HEK293 (cell line): ENCODE measurements around the gene DNAJC2.
"Not testable (repeated sequence)": the region's sequence is repeated elsewhere in the genome, so short reads cannot be mapped to it uniquely, and the experiment has no call there.

Experiments
- CTCF ChIA-PET: fragments of 350-600 bp; formaldehyde crosslinking; extraction: SDS; loops from one replicate; lab custom pipeline; 2021; ENCODE audit warnings: antibody characterized with exemption; lab: Yijun Ruan, JAX
- POLR2A ChIA-PET: fragments of 300-600 bp; formaldehyde crosslinking; extraction: SDS; loops from one replicate; lab custom pipeline; 2020; ENCODE audit warnings: antibody characterized with exemption, inconsistent platforms; lab: Yijun Ruan, JAX
- H3K27ac ChIP-seq: fragments of 200-500 bp; sonication (Bioruptor generic); 2 replicates; pipeline ENCODE4 v1.5.1; 2014; ENCODE audit warnings: low read depth, low read length, control low read depth, inconsistent platforms; ENCODE audit errors: extremely low read depth
- H3K36me3 ChIP-seq, 2 experiments: fragments of 200-500 bp in 1 of 2; sonication (Bioruptor generic) in 1 of 2; 1 replicate in 1 of 2; 2 replicates in 1 of 2; pipeline ENCODE4 v1.5.1; 2014 to 2017; ENCODE audit warnings: inconsistent platforms in 2 of 2, low read length in 2 of 2; ENCODE audit not compliant: control insufficient read depth in 2 of 2, insufficient read depth in 1 of 2
- H3K4me1 ChIP-seq: fragments of 200-500 bp; sonication (Bioruptor generic); 2 replicates; pipeline ENCODE4 v1.5.1; 2014; ENCODE audit warnings: mild to moderate bottlenecking, low read length, inconsistent platforms; ENCODE audit not compliant: control insufficient read depth, insufficient read depth
- H3K4me3 ChIP-seq: 2 replicates; pipeline ENCODE4 v1.5.1; 2011; ENCODE audit warnings: low read depth, mild to moderate bottlenecking, control low read depth, low read length, moderate library complexity
- H3K9me3 ChIP-seq: fragments of 200-500 bp; sonication (Bioruptor generic); 2 replicates; pipeline ENCODE4 v1.5.1; 2014; ENCODE audit warnings: low read depth, low read length, inconsistent platforms; ENCODE audit not compliant: control insufficient read depth, insufficient read depth
- HOXC10 ChIP-seq: sonication (generic); formaldehyde crosslinking; IDR thresholded peaks from 2 replicates; pipeline ENCODE4 v1.8.1; 2023; ENCODE audit warnings: mild to moderate bottlenecking, missing genetic modification reagents
- KLF16 ChIP-seq: fragments of 450-650 bp; formaldehyde crosslinking; IDR thresholded peaks from 2 replicates; pipeline ENCODE4 v1.5.1; 2017; ENCODE audit warnings: missing biosample characterization, missing genetic modification characterization
- PRDM1 ChIP-seq: fragments of 450-650 bp; formaldehyde crosslinking; IDR thresholded peaks from 2 replicates; pipeline ENCODE4; 2016; ENCODE audit warnings: missing biosample characterization, missing genetic modification characterization
- SCRT2 ChIP-seq: fragments of 450-650 bp; formaldehyde crosslinking; IDR thresholded peaks from 2 replicates; pipeline ENCODE4 v1.5.1; 2016; ENCODE audit warnings: missing biosample characterization, missing genetic modification characterization
- ZBTB20 ChIP-seq: fragments of 450-650 bp; formaldehyde crosslinking; IDR thresholded peaks from 2 replicates; pipeline ENCODE4 v1.5.1; 2016; ENCODE audit warnings: missing biosample characterization, missing genetic modification characterization
- ZEB2 ChIP-seq: fragments of 450-650 bp; formaldehyde crosslinking; IDR thresholded peaks from 2 replicates; pipeline ENCODE4 v1.5.1; 2016; ENCODE audit warnings: missing biosample characterization, missing genetic modification characterization
- ZNF112 ChIP-seq: fragments of 450-650 bp; formaldehyde crosslinking; IDR thresholded peaks from 2 replicates; pipeline ENCODE4 v1.5.0; 2017; ENCODE audit warnings: missing biosample characterization, missing genetic modification characterization
- ZNF114 ChIP-seq: fragments of 450-650 bp; formaldehyde crosslinking; IDR thresholded peaks from 2 replicates; pipeline ENCODE4 v1.5.0; 2017; ENCODE audit warnings: missing biosample characterization, missing genetic modification characterization
- ZNF132 ChIP-seq: fragments of 450-650 bp; formaldehyde crosslinking; IDR thresholded peaks from 2 replicates; pipeline ENCODE4 v1.5.1; 2017; ENCODE audit warnings: missing biosample characterization, missing genetic modification characterization, borderline replicate concordance
- ZNF302 ChIP-seq: fragments of 450-650 bp; formaldehyde crosslinking; IDR thresholded peaks from 2 replicates; pipeline ENCODE4 v1.5.1; 2016; ENCODE audit warnings: missing biosample characterization, missing genetic modification characterization, low read depth
- ZNF350 ChIP-seq: fragments of 450-650 bp; formaldehyde crosslinking; IDR thresholded peaks from 2 replicates; pipeline ENCODE4 v1.5.0; 2017; ENCODE audit warnings: missing biosample characterization, mild to moderate bottlenecking, missing genetic modification characterization
- ZNF501 ChIP-seq: fragments of 450-650 bp; formaldehyde crosslinking; IDR thresholded peaks from 2 replicates; pipeline ENCODE4 v1.5.1; 2016; ENCODE audit warnings: missing biosample characterization, missing genetic modification characterization
- ZNF560 ChIP-seq: fragments of 450-650 bp; formaldehyde crosslinking; IDR thresholded peaks from 2 replicates; pipeline ENCODE4 v1.5.1; 2017; ENCODE audit warnings: missing biosample characterization, missing genetic modification characterization, borderline replicate concordance
- ZNF600 ChIP-seq: fragments of 450-650 bp; formaldehyde crosslinking; IDR thresholded peaks from 2 replicates; pipeline ENCODE4 v1.5.1; 2016; ENCODE audit warnings: missing biosample characterization, missing genetic modification characterization
- ZNF624 ChIP-seq: fragments of 450-650 bp; formaldehyde crosslinking; IDR thresholded peaks from 2 replicates; pipeline ENCODE4 v1.5.1; 2017; ENCODE audit warnings: missing biosample characterization, missing genetic modification characterization
- ZNF664 ChIP-seq: fragments of 450-650 bp; formaldehyde crosslinking; IDR thresholded peaks from 2 replicates; pipeline ENCODE4 v1.5.1; 2016; ENCODE audit warnings: missing biosample characterization, missing genetic modification characterization
- ZSCAN23 ChIP-seq: fragments of 450-650 bp; formaldehyde crosslinking; IDR thresholded peaks from 2 replicates; pipeline ENCODE4 v1.5.1; 2016; ENCODE audit warnings: missing biosample characterization, missing genetic modification characterization
- TF ChIP-seq, protein P1 (sequence below): fragments of 450-650 bp; formaldehyde crosslinking; IDR thresholded peaks from 2 replicates; pipeline ENCODE4 v1.5.1; 2016; ENCODE audit warnings: missing biosample characterization, missing genetic modification characterization
- TF ChIP-seq, protein P2 (sequence below): fragments of 450-650 bp; formaldehyde crosslinking; IDR thresholded peaks from 2 replicates; pipeline ENCODE4 v1.5.1; 2016; ENCODE audit warnings: missing biosample characterization, missing genetic modification characterization, low read depth

The DNAJC2 gene

DNA sequence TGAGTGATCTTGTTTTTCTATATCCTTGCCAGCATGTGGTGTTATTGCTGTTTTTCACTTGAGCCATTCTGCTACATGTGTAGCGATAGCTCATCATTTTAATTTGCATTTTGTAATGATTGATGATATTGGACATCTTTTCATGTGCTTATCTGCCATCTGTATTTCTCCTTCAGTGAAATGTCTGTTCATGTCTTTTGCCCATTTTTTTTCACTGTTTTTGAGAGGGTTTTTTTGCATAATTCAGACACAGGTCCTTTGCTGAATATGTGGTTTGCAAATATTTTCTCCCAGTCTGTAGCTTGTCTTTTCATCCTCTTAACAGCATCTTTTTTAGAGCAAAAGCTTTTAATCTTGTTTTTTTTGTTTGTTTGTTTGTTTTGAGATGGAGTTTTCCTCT, 51.0 kb downstream of the DNAJC2 start:
- H3K4me1 ChIP-seq = no peaks in the 10 kb centered on the region
- ChIA-PET CTCF (interaction anchor here (0.7 kb wide), 1 partner anchor 72 kb away, joined by 3 read pairs; no protein-coding TSS in a partner anchor), POLR2A (interaction anchor here (0.5 kb wide), 1 partner anchor 69 kb away, joined by 5 read pairs; no protein-coding TSS in a partner anchor)
- TF ChIP-seq ZNF624 (no peak), KLF16 (tag by site-specific recombination) (no peak), ZNF350 (tag by site-specific recombination) (no peak), ZBTB20 (tag by site-specific recombination) (no peak), ZSCAN23 (tag by site-specific recombination) (no peak), HOXC10 (CRISPR knock-in tag) (no peak), SCRT2 (no peak), ZNF501 (tag by site-specific recombination) (no peak), ZNF664 (tag by site-specific recombination) (no peak)
- TF ChIP-seq, protein P1, sequence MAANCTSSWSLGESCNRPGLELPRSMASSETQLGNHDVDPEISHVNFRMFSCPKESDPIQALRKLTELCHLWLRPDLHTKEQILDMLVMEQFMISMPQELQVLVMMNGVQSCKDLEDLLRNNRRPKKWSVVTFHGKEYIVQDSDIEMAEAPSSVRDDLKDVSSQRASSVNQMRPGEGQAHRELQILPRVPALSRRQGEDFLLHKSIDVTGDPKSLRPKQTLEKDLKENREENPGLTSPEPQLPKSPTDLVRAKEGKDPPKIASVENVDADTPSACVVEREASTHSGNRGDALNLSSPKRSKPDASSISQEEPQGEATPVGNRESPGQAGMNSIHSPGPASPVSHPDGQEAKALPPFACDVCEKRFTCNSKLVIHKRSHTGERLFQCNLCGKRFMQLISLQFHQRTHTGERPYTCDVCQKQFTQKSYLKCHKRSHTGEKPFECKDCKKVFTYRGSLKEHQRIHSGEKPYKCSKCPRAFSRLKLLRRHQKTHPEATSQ = no peak
- TF ChIP-seq, protein P2, sequence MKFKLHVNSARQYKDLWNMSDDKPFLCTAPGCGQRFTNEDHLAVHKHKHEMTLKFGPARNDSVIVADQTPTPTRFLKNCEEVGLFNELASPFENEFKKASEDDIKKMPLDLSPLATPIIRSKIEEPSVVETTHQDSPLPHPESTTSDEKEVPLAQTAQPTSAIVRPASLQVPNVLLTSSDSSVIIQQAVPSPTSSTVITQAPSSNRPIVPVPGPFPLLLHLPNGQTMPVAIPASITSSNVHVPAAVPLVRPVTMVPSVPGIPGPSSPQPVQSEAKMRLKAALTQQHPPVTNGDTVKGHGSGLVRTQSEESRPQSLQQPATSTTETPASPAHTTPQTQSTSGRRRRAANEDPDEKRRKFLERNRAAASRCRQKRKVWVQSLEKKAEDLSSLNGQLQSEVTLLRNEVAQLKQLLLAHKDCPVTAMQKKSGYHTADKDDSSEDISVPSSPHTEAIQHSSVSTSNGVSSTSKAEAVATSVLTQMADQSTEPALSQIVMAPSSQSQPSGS (tag by site-specific recombination) = no peak
- H3K4me3 ChIP-seq = no peak overlapping the region
- peaks cover 0 to 1% of the 10 kb centered on the region in 2 experiments; a peak in 1 of 3 replicates for H3K36me3 ChIP-seq
- H3K27ac ChIP-seq = no peak overlapping the region
- no peaks in the 10 kb centered on the region for H3K9me3 ChIP-seq

- H3K9me3 ChIP-seq = no peaks in the 10 kb centered on the region
- H3K4me1 ChIP-seq = no peaks in the 10 kb centered on the region
- TF ChIP-seq PRDM1 (no peak), ZEB2 (tag by site-specific recombination) (no peak), ZNF600 (tag by site-specific recombination) (no peak), ZNF112 (tag by site-specific recombination) (no peak), ZNF560 (tag by site-specific recombination) (no peak), ZNF302 (tag by site-specific recombination) (no peak), ZNF114 (tag by site-specific recombination) (no peak), ZNF132 (tag by site-specific recombination) (no peak)
- TF ChIP-seq, all 188 proteins: peak for 0
- Histone ChIP-seq H3K4me3 (no peak overlapping the region), H3K27ac (no peak overlapping the region), H3K36me3 (no peaks in the 10 kb centered on the region)
- ChIA-PET POLR2A (no interaction called here), CTCF (no interaction called here)
Observed at GRCh38 chr7:103292122-103292521, 52.4 kb downstream of the DNAJC2 start.

DNA sequence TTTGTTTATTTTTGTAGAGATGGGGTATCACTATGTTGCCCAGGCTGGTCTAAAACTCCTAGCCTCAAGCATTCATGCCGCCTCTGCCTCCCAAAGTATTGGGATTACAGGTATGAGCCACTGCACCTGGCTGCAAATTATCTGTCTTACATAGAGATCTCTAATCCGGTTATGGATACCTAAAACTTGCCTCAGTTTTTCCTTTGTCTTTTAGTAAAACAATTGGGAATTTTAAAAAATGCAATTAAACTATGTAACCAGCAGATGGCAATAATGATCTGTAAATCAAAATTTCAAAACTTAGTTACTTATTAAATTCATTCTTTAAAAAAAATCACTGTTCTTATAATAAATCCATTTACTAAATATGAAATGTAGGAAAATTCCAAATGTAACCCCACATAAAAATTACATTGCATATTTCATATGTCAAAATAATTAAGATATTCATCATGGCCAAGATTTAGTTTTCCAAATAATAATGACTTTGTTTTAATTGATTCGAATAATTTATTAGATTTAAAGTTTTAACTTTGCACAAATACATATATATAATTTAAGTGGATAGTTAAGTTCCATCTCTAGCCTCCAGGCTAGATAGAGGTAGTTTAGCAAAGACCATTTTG, 61.7 kb downstream of the DNAJC2 start:
- CTCF ChIA-PET = interaction anchor here (0.6 kb wide), 1 partner anchor 214 kb away, joined by 3 read pairs; no protein-coding TSS in a partner anchor
- POLR2A ChIA-PET, H3K4me1 ChIP-seq, H3K27ac ChIP-seq, H3K36me3 ChIP-seq, H3K4me3 ChIP-seq, H3K9me3 ChIP-seq: not testable (repeated sequence)
